ENCODE data around the gene HSD17B12.

HSD17B12 gene

DNA sequence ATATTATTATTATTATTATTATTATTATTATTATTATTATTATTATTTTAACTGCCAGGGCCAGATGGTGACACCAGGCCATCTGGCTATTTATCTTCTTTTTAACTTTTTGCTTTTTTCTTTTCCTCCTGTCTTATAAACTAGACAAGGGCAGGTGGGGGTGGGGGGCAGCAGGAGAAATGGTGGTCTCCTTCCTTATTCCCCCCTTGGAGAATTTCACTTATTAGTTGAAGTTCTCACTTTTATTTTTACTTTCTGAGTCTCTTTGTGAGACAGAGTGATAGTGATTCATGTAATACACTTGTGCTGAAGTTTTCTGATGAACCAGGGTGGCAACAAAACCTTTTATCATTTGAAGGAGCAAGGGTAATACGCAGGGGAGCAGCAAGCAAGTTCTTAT, 103.8 kb downstream of the HSD17B12 start:
- no peak overlapping the region for H3K4me3 ChIP-seq (ENCODE audit: low read length)
- TF ChIP-seq CTCF (conservative IDR thresholded peaks at IDR 0.05; ENCODE audit: low read length), result no peak
- no peak for DNase-seq (ENCODE audit: low read depth)

- DNase-seq (ENCODE audit: low read depth), result no peak
- no peak for TF ChIP-seq CTCF (conservative IDR thresholded peaks at IDR 0.05; ENCODE audit: low read length)
- H3K4me3 ChIP-seq (ENCODE audit: low read length), result no peak overlapping the region
These were observed 104.3 kb downstream of the HSD17B12 start for GRCh38 chr11:43784866-43785265.

DNA sequence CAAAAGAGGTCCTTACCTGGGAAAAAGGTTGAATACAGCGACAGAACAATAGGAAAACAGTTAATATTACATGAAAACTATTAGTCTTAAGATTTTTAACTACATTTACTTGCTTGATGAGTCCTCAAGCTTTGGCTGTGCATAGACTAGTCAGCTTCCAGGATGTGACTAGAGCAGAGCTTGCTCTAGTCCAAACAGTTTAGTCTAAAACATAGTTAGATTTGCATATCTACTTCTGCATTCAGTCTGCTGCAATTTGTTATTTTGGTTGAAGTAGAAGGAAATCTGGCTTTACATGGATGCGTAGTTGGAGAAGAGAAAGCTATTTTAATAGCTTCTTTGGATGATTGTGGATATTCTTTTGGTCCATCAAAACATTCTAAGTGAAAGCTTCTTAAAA, 104.8 kb downstream of the HSD17B12 start:
- no peak for DNase-seq (ENCODE audit: low read depth)
- TF ChIP-seq CTCF (conservative IDR thresholded peaks at IDR 0.05; ENCODE audit: low read length), result no peak
- H3K4me3 ChIP-seq (ENCODE audit: low read length), result no peak overlapping the region

- no peak overlapping the region for H3K4me3 ChIP-seq (ENCODE audit: low read length)
- DNase-seq (ENCODE audit: low read depth), result no peak
- TF ChIP-seq CTCF (conservative IDR thresholded peaks at IDR 0.05; ENCODE audit: low read length), result no peak
These were observed 105.5 kb downstream of the HSD17B12 start for GRCh38 chr11:43786016-43786415.

DNA sequence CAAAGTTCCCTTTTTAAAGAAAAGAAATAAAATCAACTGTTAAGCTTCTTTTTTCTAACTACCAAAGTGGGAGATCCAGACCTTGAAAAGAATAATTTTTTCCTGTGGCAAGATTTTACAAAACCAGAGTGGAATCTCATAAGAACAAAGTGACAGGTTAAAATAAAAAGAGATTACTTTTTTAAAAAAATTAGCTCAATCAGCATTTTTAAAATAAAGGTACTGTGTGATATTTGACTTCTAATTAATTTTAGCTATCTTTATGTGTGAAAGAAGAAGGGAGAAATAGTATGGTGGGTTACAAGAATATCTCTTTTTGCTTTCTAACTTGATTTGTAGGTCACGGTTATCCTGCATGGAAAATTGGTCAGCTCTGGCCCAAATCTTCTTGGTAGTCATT, 107.3 kb downstream of the HSD17B12 start:
- TF ChIP-seq CTCF (conservative IDR thresholded peaks at IDR 0.05; ENCODE audit: low read length), result no peak
- no peak overlapping the region for H3K4me3 ChIP-seq (ENCODE audit: low read length)
- no peak for DNase-seq (ENCODE audit: low read depth)

DNA sequence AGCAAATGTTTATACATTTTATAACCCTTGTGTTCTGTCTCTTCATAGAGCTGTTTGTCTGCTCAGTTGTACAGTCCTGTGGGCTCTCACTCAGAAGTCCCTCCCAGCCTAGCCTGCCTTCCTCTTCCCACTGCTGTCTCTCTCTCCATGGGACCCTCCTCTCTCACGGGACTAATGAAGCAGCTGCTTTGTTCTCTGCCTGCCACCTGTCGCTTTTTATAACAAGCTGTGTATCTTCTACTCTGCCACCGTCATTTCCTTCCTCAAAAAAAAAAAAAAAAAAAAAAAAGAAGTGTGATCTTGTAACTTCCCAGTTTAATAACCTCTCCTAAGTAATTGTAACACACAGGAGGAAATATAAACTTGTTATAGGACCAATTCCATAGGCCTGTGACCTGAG, 107.9 kb downstream of the HSD17B12 start:
- DNase-seq (ENCODE audit: low read depth), result no peak
- no peak overlapping the region for H3K4me3 ChIP-seq (ENCODE audit: low read length)
- no peak for TF ChIP-seq CTCF (conservative IDR thresholded peaks at IDR 0.05; ENCODE audit: low read length)

DNA sequence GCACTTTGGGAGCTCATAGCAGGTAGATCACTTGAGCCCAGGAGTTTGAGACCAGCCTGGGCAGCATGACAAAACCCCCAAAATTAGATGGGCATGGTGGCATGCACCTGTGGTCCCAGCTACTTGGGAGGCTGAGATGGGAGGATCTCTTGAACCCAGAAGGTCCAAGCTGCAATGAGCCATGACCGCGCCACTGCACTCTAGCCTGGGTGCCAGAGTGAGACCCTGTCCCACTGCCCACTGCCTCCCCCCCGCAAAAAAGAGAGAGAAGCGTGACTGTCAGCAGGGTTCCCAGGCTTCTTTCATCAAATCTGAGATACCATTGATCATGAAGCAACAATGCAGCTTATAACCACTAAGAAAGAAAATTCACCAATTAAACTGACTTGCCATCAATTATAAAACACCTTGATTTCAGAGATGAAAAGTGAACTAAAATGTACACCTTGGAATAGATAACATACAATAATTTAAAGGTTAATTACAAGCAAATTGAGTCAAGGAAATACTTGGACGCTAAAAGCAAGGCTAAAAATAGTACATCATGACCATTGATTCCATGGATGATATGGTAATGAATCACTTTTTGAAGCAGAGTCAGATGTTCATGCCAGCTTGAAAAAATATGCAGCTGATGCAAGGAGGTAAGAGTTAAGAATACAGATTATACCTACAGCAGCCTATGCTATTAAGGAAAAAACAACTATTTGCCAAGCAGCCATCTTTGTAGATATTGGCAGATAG, 109.3 kb downstream of the HSD17B12 start:
- no peak overlapping the region for H3K4me3 ChIP-seq (ENCODE audit: low read length)
- no peak for TF ChIP-seq CTCF (conservative IDR thresholded peaks at IDR 0.05; ENCODE audit: low read length)
- peak; percentile 68 for DNase-seq (ENCODE audit: low read depth)
